Activated CD4-positive, alpha-beta T cell treated with anti-CD3 and anti-CD28 coated beads, Interleukin-2, amount 50 U/mL, for 48 hours (primary cell): Measurements from ENCODE around the gene MLH3.

Experiments
- DNase-seq, 2 experiments: peaks; one replicate each; pipeline ENCODE4 v3.0.0-alpha.2; 2020

The MLH3 gene

DNA sequence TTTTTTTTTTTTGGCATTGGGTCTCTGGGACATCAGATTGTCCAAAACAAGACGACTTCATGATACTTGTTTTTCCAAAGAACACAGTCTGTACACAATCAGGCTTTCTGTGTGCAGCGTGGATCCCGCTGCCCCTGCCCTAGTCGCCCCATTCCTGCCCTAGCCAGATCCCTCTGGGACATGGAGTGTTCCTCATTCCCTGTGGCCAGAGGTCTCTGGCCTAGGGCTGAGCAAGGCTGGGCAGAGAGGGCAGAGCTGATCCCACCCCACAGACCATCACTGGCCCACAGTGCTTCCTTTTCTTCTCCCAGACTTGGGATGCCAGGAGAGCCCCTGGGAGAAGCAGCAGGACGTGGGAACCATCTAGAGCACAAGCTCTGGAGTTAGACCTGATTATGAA, 69.4 kb downstream of the MLH3 start:
- no peak for DNase-seq

DNA sequence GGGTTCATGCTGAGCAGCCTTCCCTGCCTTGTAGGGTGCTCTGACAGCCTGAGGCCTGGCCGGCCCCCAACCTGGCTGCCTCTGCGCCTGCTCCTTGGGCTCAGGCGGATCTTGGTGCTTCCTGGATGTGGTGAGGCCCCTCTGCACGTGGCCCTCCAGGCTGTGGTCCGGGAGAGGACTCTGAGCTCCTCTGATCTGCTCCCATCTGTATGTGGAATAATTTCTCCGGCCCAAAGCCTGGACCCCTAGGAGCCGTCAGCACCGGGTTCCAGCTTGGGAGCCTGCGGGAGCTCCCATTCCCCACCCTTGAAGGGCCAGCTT, 69.8 kb downstream of the MLH3 start:
- DNase-seq, result no peak

DNA sequence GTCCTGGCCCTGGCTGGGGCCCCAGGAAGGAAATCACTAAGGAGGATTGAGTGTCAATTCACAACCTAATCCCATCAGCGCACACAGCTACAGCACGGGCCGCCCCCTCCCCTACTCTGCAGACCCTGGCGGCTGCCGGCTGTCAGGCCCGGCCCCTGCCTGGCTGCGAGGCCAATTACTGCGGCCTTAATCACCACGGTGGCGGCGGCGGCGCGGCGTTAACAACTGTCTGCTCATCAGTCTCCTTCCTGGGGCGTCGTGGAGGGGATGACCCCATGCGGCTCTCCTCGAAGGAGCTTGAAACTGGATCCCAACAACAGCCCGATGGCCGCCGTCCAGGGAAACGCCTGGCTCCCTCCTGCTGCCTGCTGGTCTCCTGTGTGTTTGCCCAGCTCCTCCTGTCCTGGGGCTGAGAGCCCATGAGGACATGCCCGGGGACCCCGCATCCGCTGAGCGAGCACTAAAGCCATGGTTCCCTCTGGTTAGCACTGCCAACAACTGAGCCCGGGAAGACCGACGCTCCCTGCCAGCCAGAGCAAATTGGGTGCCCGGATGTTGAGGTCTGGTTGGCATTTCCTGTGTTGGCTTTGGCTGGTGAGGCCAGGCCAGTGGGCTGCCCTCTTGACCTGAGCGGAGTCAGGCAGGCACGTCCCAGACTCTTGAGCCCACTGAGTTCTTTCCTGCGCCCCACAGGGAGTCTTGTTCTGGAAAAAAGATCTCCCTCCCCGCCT, 70.4 kb downstream of the MLH3 start:
- no peak for DNase-seq

DNA sequence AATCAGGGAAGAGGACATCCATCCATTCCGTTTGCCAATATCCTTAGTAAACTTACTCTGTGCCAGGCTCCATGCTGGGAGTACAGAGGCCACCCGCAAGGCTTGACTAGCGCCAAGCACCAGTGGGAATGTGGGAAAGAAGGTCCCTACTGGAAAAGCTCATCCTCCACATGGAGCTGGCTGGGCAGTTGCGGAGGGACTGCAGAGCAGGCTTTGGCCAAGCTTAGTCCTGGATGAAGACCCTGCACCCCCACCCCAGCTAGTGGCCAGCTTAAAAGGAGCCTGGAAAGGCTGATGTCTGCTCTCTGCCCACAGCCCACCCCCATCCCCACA, 70.9 kb downstream of the MLH3 start:
- DNase-seq, result no peak

DNA sequence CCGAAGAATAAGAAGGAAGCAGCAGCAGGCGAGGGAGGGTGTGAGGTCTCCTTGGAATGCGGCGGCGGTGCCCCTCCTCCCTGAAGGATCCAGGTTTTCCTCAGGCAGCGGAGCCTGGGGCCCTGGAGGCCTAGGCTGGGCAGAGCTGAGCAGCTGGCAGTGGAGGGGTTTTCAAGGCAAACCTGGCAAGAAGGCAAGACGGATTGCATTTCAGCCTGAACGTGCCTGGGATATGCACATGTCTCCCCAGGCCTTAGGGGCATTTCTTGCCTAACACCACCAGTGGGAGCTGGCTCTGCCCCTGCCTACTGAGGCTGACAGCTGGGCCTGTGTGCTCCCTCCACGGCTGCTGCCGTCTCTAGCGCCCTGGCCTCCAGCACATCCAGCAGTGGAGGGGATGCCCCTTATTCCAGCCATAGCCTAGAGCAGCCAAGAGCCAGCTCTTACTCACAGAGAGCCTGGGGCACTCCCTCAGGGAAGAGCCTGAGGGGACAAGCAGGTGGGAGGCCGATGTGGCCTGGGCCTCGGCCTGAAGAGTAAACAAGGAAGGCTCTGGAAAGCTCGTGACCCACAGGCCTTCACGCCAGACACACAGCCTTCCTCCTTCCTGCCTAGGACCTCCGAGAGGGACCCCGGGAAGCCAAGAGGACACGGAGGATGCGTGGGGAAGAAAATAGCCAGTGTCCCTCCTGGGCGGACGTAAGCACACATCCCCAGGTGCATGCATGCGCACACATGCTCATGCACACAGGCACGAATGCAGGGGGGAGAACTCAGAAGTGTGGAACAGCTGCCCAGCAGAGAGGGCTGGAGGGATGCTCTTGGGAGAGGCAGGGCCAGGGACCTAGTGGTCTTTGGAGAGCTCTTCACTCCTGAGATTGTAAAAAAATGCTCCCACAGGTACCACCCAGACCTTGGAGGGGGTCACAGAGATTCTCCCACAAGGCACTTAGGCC, 71.5 kb downstream of the MLH3 start:
- DNase-seq, result no peak

DNA sequence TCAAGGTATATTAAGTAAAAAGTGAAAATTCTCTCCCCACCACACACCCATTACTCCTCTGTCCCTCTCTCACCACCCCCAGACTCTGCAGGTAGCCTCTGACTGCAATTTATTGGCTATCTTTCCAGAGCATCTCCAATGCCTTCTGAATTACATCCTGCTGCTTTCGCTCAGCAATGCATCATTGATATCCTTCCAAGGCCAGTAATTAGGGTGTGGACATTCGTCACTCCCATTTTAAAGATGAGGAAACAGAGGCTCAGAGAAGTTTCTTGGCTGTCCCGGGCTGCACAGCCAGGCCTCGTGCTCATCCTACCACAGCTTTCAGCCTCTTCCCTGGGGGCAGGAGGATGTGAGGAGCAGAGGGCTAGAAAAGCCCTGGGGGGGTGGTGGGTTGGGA, 72.2 kb downstream of the MLH3 start:
- no peak for DNase-seq

DNA sequence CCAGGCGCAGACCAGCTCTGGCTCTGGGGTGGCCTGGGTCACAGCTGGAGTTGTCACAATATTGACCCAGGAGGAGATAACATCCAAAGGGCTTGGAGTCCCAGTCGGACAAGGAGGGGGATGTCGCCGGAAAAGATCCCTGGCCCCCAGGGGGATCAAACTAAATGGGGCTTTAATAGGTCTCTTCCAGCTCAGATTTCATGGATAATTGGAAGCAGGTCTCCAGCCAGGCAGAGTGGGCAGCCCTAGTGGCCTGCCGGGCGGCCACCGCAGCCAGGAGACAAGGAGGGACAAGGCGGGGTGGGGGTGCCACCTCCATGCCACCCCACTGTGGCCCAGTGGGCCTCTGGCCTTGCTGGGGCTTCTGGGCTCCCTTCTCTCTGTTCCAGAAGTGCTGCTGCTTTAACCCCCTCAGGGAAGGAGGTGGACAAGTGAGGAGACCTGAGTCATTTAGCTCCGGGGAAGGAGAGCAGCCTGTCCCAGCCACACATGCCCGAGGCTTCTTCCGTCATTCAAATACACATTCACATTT, 72.8 kb downstream of the MLH3 start:
- no peak for DNase-seq

DNA sequence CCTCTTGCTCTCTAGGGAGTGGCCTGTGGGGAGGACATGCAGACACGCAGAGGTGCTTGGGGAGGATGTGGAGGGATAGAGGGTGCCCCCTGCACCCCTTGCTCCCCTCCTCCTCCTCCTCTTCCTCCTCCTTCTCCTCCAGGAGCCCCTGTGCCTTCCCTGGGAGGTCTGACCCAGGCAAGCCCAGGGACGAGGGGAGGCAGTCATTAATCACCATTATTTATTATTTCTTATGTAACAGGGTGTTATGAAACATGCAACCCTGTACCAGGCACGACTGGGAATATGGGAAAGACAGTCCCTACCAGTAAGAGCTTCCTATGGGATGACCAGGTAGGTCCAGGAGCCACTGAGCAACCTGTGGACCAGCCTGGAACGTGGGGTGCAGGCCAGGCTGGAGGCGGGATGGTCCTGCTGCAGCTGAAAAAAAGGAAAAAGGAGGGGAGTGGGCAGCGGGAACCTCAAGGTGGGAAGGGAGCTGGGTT, 73.3 kb downstream of the MLH3 start:
- no peak for DNase-seq

DNA sequence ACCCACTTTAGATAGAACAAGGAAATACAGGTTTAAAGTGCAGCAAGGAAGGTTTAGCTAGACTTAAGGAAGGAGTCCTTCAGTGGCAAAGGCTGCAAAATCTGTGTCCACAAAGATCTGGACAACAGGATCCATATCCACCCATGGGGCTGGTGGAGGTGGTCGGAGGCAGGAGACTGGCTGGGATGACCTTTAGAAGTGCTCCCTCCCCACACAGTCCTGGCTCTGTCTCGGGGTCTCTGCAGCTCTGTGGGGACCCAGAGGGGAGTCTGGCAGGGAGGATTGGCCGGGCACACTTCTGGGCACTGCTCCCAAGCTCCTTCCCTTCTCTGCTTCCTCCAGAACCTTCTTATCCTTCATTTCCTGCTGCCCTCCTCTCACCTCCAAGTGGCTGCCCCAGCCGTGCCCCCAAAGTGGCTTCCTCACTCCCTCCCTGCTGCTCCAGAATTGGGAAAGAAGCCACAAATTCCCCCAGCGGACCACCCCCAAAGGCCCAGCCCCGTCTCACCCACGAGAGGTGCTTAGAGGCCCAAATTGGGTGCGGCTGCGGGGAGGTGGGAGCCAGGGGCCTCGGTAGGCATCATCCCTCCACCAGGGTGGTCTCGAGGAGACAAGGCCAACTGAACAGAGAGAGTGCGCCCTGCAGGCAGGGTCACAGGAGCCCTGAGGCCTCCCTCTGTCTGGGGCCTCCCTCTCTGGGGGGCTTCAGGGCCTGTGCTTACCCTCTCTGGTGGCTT, 73.9 kb downstream of the MLH3 start:
- DNase-seq, result no peak

DNA sequence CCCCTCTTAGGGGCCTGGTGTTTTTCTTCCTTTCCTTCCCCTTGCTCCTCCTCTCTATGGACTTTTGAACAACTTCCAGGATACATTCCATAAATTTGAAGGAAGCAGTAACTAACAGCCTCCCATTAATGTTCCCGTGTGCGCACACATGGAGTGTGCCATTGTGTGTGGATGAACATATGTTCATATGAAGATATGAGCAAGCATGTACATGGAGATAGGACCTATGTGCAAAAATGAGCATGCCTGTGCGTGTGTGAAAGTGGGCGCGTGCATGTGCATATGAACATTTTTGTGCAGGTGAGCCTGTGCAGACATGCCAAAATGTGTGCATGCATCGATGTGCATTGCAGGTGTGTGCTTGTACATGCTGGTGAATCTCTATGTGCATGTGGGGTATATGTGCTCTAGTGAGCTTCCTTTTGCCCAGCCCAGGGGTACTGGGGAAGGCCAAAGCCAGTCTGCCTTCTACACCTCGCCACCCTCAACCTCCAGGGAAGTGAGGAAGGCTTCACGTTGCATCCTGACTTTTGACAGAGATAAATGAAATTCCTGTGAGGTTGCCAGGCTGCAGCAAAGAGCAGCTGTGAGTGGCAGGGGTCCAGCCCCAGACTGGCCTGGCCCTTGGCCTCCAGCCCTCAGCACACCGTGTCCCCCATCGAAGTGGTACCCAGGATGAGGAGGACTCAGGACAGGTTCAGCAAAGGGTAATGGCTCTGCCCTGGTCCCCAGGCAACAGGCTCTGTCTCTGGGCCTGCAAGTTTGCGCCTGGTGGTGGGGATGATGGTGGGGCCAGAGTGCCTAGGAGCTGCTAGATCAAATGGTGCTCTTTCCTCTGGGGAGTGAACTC, 74.8 kb downstream of the MLH3 start:
- DNase-seq, result no peak

DNA sequence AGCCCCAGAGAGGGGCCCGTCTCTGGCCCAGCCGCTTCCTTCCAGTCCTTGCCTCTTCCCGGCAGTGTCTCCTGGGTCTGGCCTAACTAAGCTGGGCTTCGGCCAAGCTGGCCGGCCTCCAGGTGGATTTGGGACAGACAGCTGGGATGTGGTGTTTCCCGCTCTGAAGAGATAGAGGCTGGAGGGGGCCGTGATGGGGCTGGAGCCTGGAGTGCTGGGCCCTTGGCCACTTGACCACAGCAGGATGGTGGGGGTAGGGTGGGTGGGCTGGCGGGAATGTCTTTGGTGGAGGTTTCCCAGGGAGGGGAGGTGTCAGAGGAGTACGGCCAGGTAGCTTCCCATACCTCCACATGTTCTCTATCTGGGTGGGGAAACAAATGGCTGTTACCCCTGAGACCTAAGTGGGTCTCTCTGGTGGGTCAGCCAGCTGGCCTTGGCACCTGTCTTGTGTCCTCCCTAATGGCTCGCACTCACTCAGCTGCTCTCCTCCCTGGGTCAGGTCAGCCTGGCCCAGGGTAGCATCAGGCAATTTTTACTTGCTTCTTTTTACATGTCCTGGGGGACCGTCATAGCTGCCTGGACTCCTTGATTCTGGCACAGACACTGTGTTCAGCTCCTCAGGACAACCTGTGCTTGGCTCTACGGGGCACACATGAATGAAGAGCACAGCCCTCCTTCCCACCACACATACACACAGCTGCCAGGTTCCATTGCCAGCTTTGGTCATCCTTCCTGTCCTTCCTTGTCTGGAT, 76.0 kb downstream of the MLH3 start:
- DNase-seq, result no peak

DNA sequence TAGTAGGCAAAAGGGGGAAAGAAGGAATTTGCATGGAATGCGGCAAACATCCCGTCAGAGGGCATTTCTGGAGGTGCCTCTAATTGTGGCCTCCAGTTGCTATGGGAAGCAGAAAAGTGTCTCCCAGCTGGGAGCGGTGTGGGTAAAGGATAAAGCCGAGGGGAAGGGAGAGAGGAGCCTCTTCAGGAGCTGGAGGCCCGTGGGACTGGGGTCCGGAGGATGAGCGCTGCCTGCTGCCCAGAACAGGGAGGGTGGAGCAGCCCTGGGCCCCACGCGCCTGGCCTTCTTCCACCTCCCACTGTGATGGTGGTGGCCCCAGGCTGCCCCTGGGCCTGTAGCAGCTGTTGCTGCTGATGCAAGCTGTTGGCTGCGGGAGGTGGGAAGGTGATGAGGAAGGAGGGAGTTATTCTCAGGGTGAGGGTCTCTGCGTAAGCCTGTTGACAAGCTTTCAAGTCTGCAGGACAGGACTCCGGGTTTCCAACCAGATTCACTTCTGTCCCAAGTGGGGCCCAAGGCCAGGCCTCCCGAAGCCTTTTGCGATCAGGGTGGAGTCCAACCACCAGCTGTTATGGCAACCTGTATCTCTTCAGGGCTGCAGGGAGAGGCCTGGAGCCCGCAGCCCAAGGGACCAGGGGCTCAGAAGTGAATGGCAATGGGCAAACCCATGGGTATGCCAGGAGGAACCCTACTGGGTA, 76.8 kb downstream of the MLH3 start:
- no peak for DNase-seq

DNA sequence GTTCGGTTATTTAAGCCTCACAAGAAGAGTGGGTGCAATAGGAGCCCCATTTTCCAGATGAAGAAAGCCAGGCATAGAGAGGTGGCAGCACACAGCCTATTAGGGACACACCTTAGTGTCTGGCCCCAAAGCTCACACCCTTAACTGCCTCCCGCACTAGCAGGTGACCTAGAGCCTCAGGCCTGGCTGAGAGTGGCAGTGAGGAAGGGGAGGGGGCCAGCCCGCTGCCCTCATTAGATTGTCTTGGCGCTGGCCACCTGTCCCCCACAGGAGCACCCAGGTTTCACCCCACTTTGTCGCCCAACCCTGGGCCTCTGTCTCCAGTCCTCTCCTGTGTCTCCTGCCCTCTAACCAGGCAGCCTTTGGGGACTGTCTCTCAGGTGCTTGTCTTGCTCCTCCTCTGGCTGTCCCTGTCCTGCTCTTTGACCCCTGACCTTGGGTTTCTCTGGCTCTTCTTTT, 77.3 kb downstream of the MLH3 start:
- DNase-seq, result no peak

DNA sequence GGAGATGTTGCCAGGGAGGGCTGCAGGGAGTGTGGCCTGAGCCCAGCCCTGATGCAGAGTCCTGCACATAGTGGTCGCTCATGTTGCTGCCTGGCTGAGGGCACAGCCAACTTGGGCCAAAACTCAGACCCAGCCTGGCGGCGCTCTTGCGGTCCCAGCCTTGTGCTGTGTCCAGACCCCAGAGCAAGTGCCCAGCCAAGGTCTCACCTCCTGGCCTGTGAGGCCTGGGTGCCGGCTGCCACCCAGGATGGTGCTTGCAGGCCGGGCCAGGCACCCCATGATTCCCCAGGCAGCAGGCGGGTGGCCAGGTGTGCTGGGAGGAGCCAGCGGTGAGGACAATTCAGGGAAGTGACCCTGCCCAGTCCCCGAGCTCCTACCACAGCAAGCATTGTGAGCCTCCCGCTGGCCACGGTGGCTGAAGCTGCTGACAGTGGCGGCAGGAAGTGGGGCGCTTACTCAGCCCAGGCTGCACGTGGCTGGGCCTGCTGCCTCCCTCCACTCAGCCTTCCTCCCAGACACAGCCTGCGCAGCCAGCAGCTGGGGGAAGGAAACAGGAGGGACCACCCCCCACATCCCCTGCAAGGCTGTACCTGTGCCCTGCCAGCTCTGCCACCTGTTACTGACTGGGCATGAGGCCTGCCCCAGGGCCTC, 78.1 kb downstream of the MLH3 start:
- peak; percentile 19 to 29 for DNase-seq

DNA sequence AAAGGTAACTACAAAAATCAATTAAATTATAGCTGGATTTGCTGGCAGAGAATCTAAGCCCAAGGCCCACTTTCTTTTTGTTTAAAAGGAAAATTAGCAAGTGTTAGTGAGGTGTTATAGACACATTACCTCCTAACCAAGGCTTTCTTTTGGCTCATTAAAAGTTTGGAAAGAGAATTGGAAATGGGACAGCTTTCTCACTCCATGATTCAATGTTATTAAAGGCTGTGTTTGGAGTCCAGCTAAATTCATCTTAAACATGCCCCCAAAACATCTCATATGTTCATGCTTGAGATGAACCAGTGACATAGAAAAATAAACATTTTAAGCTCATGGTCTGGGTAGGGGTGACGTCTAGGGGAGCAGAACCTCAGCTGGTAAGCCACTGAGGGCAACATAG, 82.5 kb downstream of the MLH3 start:
- no peak for DNase-seq

DNA sequence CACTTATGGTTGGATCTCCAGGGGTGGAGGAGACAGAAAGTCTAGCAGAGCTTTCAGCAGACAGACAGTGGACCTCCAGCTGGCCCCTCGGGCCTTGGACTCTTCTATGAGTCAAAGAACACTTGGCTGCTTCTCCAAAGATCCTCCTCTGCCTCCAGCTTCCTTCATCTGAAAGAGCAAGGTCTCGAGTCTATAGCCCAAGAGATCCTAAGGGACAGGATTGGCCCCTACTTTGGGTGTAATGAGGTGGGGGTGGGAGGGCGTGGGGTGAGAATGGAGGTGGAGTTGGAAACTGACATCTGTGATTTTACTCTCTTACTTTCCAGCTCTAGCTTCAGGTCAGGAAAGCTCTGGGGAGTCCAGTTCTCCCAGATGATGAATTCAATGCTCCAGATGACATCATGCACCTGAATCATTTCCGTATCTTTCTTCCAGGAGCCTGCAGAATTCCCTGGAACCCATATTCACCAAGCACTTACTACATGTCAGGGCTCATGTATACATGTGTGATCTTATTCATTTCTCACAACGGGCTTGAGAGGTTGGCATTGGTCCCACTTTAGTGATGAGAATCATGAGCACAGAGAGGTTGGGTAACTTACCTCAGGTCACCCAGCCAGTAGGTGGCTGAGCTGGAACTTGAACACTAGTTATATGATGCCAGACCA, 85.6 kb downstream of the MLH3 start:
- DNase-seq, result no peak

DNA sequence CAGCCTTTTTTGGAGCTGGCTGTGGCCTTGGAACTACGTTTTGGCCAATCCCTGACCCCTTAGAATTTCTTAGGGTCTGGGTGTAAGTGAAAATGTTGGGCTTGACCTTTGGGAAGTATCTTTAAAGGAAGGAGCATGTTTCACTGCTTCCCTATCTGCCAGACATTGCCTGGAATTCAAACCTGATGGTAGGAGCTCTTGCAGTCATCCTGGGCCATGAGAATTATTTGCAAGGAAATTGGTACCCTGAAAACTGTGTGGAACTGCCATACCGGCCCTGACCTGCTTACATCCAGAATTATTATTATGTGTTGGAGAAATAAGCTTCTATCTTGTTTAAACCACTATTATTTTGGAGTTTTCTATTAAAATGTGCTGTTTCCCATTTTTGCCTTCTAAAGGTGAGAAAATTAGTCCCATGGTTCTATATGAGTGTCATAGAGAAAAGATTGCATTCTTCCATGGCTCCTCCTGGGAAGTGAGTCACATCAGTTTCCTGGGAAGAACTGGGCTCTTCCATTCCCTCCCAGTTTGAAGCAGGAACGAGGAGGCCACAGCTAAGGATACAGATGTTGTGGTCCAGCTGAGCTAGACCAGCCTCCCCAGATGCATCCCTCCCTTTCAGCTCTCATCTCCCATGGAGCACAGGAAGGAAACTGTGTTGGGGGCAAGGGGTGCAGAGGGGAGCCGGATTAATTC, 86.3 kb downstream of the MLH3 start:
- DNase-seq, result no peak
